SU-DHL-6 (cell line): Measurements from ENCODE around the gene C1orf116.

Experiments used
- H2AFZ ChIP-seq: fragments of 200-600 bp; sonication (generic); 2 replicates; pipeline ENCODE4 v1.6.1; 2014; ENCODE audit warnings: low read depth, mild to moderate bottlenecking, moderate library complexity, mixed read lengths, antibody characterized with exemption, low read length; ENCODE audit not compliant: severe bottlenecking
- H3F3A ChIP-seq: fragments of 200-600 bp; shearing (Covaris generic); 2 replicates; pipeline ENCODE4 v1.6.0; 2016; ENCODE audit warnings: antibody characterized with exemption, mild to moderate bottlenecking; ENCODE audit not compliant: insufficient read depth
- H3K27ac ChIP-seq: fragments of 200-600 bp; sonication (generic); 2 replicates; pipeline ENCODE4 v1.5.1; 2016; ENCODE audit warnings: low read depth, mild to moderate bottlenecking, low read length, moderate library complexity, mixed read lengths
- H3K27me3 ChIP-seq: fragments of 200-600 bp; sonication (generic), shearing (Covaris generic); 2 replicates; pipeline ENCODE4 v1.6.0; 2014; ENCODE audit warnings: mild to moderate bottlenecking, low read length
- H3K36me3 ChIP-seq: fragments of 200-600 bp; sonication (generic); 2 replicates; pipeline ENCODE4 v1.6.1; 2014; ENCODE audit warnings: mild to moderate bottlenecking, low read length, mixed read lengths
- H3K4me2 ChIP-seq: fragments of 300-600, 200-600 bp; shearing (Covaris generic), sonication (generic); 2 replicates; pipeline ENCODE4 v1.6.0; 2014; ENCODE audit warnings: low read length, low read depth, mild to moderate bottlenecking; ENCODE audit not compliant: poor library complexity, severe bottlenecking
- H3K4me3 ChIP-seq: fragments of 200-600 bp; sonication (generic); 2 replicates; pipeline ENCODE4 v1.5.1; 2014; ENCODE audit warnings: antibody characterized with exemption, low read length, mild to moderate bottlenecking, mixed read lengths; ENCODE audit not compliant: insufficient read depth, poor library complexity, severe bottlenecking
- H3K79me2 ChIP-seq: fragments of 200-600 bp; sonication (generic); 2 replicates; pipeline ENCODE4 v1.6.1; 2014; ENCODE audit warnings: mild to moderate bottlenecking, low read length, moderate library complexity; ENCODE audit not compliant: insufficient read depth
- H3K9ac ChIP-seq: fragments of 200-600 bp; sonication (generic); 2 replicates; pipeline ENCODE4 v1.7.0; 2014; ENCODE audit warnings: mild to moderate bottlenecking, low read length
- H3K9me2 ChIP-seq: fragments of 200-600 bp; sonication (generic); replicated peaks from 2 replicates; pipeline ENCODE4 v1.6.1; 2014; ENCODE audit warnings: low read length; ENCODE audit not compliant: insufficient read depth
- H3K9me3 ChIP-seq: fragments of 200-600 bp; sonication (generic); 2 replicates; pipeline ENCODE4 v1.6.1; 2014; ENCODE audit warnings: low read length, mixed read lengths; ENCODE audit not compliant: insufficient read depth
- H4K20me1 ChIP-seq: fragments of 200-600 bp; sonication (generic); 2 replicates; pipeline ENCODE4 v1.6.1; 2014; ENCODE audit warnings: low read depth, mild to moderate bottlenecking, antibody characterized with exemption, low read length, moderate library complexity, mixed read lengths
- CTCF ChIP-seq: fragments of 200-600 bp; sonication (generic); IDR thresholded peaks from one replicate; pipeline ENCODE4 v1.5.1; 2017; ENCODE audit warnings: antibody characterized with exemption, mild to moderate bottlenecking, low read length, moderate library complexity; ENCODE audit not compliant: insufficient read depth, poor library complexity, severe bottlenecking
- EZH2phosphoT487 ChIP-seq: fragments of 200-600 bp; sonication (generic), shearing (Covaris generic); conservative IDR thresholded peaks from 2 replicates; pipeline ENCODE4 v1.6.1; 2018; ENCODE audit warnings: mild to moderate bottlenecking, antibody characterized with exemption, low read length, moderate library complexity, mixed read lengths

C1orf116 gene

GRCh38 chr1:207051191-207051943 lies 18.8 kb upstream of the C1orf116 start, which contains the start of gene YOD1:
Gene YOD1 (minus strand): TSS chr1:207051208. CDS start chr1:207051030, 178 bp downstream.
- 0 out of 2 replicates have a peak, but pooled peaks cover 3% of the 10 kb centered on the region for H3F3A ChIP-seq
- H3K9ac ChIP-seq: no peak within 1 kb of the TSS
- TF ChIP-seq CTCF: no peak
- no peak for TF ChIP-seq EZH2phosphoT487
- H3K4me3 ChIP-seq: no peak within 1 kb of the TSS
- H3K27me3 ChIP-seq: no peaks in the 10 kb centered on the region
- peak within 1 kb of the TSS; percentile 37 for H2AFZ ChIP-seq
- H3K36me3 ChIP-seq: no peaks in the 10 kb centered on the region
- no peaks in the 10 kb centered on the region for H4K20me1 ChIP-seq
- H3K27ac ChIP-seq: no peak within 1 kb of the TSS
- no peaks in the 10 kb centered on the region for H3K9me3 ChIP-seq
- no peaks in the 10 kb centered on the region for H3K79me2 ChIP-seq
- H3K4me2 ChIP-seq: no peak within 1 kb of the TSS
- H3K9me2 ChIP-seq: no peaks in the 10 kb centered on the region

- peak overlapping the region; percentile 37 for H2AFZ ChIP-seq
- H3K9me2 ChIP-seq: no peaks in the 10 kb centered on the region
- H3K27me3 ChIP-seq: no peaks in the 10 kb centered on the region
- H3K4me3 ChIP-seq: no peak overlapping the region
- 0 out of 2 replicates have a peak, but pooled peaks cover 3% of the 10 kb centered on the region for H3F3A ChIP-seq
- H3K36me3 ChIP-seq: no peaks in the 10 kb centered on the region
- H3K79me2 ChIP-seq: no peaks in the 10 kb centered on the region
- no peaks in the 10 kb centered on the region for H3K9me3 ChIP-seq
- H3K27ac ChIP-seq: no peak overlapping the region
- no peak for TF ChIP-seq CTCF
- no peak for TF ChIP-seq EZH2phosphoT487
- no peaks in the 10 kb centered on the region for H4K20me1 ChIP-seq
- H3K9ac ChIP-seq: no peak overlapping the region
- H3K4me2 ChIP-seq: no peak overlapping the region
These were observed 18.1 kb upstream of the C1orf116 start for GRCh38 chr1:207050480-207051190.

- no peaks in the 10 kb centered on the region for H3K27me3 ChIP-seq
- H3K9me2 ChIP-seq: no peaks in the 10 kb centered on the region
- no peaks in the 10 kb centered on the region for H3K9me3 ChIP-seq
- H3K4me2 ChIP-seq: no peak overlapping the region
- no peak overlapping the region for H3K9ac ChIP-seq
- no peak overlapping the region for H3K4me3 ChIP-seq
- H3F3A ChIP-seq: 0 out of 2 replicates have a peak, but pooled peaks cover 3% of the 10 kb centered on the region
- H2AFZ ChIP-seq: peak overlapping the region; percentile 37
- no peak overlapping the region for H3K27ac ChIP-seq
- H3K36me3 ChIP-seq: no peaks in the 10 kb centered on the region
- TF ChIP-seq CTCF (peak; percentile 81), EZH2phosphoT487 (no peak)
- H3K79me2 ChIP-seq: no peaks in the 10 kb centered on the region
- H4K20me1 ChIP-seq: no peaks in the 10 kb centered on the region
These were observed 17.4 kb upstream of the C1orf116 start for GRCh38 chr1:207049974-207050391.
